Hepatic stellate cell (primary cell): Measurements from ENCODE around the gene STOX1.
"Not testable (repeated sequence)": the region's sequence is repeated elsewhere in the genome, so short reads cannot be mapped to it uniquely, and the experiment has no call there.

Experiments used
- DNase-seq: peaks from one replicate; pipeline ENCODE4 v3.0.0; 2011; ENCODE audit warnings: low spot score

STOX1 gene

DNA sequence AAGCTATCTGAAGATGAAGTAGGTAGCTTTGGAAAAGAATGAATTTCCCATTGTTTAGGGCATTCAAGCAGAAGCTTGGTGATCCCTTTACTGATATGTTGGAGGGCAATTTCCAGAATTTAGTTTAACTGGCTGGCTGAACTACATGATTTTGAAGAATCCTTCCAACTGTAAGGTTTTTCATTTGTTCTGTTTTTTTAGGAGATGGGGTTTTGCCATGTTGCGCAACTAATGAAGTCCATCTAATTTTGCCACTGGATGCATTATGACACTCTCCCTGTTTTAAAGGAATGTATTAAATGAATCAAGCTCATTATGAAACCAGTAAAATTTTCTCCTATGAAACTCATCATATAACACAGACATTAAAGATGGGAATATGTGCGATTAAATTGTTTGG is 67.7 kb downstream of the STOX1 start:
- DNase-seq, result no peak

DNA sequence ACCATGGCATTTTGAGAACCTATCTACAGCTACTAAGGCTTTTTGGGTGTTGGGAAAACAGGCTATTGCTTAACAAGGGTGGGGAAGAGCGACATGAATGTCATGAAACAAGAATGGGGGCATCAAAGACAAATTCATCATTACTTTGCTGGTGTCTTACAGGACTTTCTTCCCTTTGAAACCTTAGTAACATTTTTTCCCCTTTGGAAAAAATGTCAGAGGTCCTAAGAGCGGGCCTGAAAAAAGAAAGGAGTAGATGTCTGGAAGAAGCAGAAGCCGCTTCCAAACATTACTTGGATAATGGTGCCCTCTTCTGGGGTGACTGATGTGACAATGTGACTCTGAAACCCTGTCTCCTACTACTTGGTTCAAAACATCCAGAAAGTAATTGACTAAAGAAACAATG is 70.0 kb downstream of the STOX1 start:
- DNase-seq, result peak; percentile 47

DNA sequence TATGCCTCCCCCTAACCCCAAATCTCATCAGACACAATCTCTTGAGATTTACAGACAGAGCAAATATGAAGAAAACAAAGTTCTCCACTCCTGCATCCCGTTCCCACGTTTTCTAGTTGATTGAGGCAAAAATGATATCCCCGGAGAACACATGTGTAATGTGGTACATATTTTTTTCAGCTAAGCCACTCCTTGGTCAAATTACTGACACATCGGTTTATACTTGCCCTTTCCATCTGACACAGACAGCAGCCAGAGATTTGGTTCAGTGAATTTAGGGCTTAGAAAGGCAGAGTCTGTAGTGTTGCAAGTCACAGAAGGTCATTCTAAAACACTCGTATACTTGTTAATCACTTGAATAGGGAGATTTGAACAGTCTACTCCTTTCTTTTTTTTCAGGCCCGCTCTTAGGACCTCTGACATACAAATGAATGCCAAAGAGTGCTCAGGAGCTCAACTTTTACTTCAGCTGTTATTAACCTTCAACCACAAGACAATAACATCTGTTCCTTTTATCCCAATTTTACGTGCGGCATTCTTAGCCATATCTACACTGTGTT is 71.9 kb downstream of the STOX1 start:
- DNase-seq, result no peak

DNA sequence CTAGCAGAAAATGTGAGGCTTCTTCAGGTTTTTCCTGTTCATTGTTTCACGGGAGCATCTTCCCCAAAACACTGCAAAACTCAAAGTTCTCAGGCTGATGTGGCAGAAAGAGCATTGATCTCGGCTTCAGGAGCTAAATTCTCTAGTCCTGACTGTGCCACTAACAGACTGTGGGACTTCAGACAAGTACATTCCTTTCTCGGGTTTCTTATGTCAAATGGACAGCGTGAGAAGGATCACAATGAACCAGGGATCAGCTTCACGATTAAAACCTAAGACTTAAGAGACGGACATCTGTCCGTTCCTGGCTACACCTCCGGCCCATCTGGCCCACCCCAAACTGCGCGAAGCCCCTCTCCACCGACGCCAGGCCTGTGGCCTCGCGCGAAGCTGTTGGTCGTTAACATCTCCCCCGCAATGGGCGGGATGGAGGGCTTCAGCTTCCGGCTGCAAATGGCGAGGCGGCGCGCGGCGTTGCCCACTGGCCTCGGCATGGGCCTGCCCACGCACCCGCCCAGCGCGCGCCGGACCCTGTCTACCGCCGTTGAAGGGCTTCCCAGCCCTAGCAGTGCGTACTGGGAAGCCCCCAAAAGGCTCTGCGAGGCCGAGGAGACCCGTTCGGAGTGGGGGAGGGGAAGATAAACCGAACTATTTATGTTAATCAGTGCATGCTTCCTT is 73.2 kb downstream of the STOX1 start:
- peak; percentile 52 for DNase-seq

DNA sequence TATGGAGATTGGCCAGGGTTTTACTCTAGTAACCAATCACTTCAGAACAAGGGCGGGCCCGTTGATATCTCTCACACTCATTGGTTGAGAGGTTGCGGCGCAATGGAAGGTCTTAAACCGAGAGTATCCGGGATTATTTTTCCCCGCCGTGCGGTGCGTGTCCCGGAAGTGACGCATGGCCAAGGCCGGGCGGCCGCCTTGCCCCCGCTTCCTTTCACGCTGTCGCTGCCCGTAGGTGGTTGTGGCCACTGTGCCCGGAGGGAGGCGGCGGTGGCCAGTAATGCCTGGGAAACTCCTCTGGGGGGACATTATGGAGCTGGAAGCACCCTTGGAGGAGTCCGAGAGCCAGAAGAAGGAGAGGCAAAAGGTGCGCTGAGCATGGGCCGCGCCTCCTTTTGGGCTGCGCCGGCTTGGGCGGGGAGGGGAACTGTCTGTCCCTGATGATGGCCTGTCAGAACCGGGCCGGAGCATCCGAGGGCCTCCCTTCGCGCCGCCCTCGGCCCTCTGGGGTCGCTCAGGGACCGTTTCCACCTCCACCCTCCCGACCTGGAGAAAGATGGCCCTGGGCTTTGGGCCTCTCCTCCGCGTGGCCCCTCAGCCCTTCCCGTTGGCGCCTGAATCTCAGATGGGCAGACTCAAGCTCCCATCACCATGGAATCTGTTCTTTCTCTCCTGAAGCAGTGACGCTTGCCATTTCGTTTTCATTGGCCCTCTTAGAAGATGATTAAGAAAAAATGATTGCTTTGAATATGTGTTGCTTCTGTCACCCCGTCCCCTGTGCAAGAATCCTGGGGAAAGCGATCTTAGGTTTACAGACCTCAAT is 74.0 kb downstream of the STOX1 start, which contains the start of gene DDX50:
Gene DDX50 (plus strand): TSS at position 211 of the 823 bp plus-strand sequence. CDS start 70 bp downstream, at position 281.
- peak; percentile 92 for DNase-seq

DNA sequence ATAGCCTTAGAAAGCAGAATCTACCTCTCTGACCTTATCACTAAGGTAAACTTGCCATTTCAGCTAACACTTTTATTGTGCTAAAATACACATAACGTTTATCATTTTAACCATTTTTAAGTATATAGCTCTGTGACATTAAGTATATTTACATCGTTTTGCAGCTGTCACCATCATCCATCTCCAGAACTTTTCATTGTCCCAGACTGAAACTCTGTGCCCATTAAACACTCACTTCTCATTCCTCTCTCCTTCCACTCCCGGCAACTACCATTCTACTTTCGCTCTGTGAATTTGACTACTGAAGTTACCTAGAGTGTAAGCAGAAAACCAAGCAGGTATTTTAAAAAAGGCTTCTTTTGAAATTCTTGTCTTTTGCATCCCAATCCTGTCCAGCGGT is 75.1 kb downstream of the STOX1 start:
- no peak for DNase-seq

DNA sequence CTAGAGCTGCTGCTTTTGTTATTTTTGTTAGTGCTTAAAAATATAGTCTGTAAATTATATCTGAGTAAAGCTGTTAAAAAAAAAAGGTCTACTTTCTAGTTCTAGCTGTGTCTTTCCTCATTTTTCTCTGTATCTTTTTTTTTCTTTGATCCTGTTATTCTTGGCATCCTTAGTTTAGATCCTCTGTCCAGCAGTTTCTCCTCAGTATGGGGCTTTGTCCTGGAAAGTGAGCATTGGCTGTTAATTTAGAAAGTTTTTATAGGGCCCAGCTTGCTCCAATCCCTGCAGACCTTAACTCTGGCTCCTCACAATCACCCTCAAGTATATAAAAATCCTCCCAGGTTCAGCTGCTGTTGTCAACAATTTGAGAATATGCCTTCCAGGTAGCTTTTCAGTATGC is 97.3 kb downstream of the STOX1 start:
- DNase-seq, result peak; percentile 6

DNA sequence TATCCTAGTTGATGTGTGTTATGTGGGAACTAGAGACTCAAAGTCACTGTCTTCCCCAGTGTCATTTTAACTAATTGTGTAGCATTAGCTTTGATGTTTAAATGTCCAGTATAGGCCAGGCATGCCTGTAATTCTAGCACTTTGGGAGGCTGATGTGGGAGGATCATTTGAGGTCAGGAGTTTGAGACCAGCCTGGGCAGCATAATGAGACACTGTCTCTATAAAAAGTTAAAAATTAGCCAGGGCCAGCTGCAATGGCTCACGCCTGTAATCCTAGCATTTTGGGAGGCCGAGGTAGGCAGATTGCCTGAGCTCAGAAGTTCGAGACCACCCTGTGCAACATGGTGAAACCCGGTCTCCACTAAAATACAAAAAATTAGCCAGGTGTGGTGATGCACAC is 98.2 kb downstream of the STOX1 start:
- DNase-seq, result no peak

DNA sequence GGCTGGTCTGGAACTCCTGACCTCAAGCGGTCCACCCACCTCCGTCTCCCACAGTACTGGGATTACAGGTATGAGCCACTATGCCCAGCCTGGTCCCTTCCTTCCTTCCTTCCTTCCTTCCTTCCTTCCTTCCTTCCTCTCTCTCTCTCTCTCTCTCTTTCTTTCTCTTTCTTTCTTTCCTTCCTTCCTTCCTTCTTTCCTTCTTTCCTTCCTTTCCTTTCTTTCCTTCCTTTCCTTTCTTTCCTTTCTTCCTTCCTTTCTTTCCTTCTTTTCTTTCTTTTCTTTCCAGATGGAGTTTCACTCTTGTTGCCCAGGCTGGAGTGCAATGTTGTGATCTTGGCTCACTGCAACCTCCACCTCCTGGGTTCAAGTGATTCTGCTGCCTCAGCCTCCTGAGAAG is 101.8 kb downstream of the STOX1 start:
- DNase-seq, result not testable (repeated sequence)

DNA sequence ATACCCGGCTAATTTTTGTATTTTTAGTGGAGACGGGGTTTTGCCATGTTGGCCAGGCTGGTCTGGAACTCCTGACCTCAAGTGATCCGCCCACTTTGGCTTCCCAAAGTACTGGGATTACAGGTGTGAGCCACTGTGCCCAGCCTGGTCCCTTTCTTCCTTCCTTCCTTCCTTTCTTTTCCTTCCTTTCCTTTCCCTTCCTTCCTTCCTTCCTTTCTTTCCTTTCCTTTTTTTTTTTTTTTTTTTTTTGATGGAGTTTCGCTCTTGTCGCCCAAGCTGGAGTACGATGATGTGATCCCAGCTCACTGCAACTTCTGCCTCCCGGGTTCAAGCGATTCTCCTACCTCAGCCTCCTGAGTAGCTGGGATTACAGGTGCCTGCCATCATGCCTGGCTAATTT is 102.6 kb downstream of the STOX1 start:
- DNase-seq, result not testable (repeated sequence)

DNA sequence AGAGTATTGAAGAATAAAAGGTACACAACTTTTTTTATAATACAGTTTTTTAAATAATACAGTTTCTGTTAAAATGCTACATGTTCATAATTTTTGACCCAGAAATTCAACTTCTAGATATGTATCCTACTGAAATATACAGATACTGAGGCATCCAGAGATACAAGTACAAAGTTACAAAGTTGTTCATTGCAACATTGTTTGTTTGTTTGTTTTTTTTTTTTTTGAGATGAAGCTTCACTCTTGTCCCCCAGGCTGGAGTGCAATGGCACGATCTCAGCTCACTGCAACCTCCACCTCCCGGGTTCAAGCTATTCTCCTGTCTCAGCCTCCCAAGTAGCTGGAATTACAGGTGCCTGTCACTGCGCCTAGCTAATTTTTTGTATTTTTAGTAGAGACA is 105.5 kb downstream of the STOX1 start:
- not testable (repeated sequence) for DNase-seq

DNA sequence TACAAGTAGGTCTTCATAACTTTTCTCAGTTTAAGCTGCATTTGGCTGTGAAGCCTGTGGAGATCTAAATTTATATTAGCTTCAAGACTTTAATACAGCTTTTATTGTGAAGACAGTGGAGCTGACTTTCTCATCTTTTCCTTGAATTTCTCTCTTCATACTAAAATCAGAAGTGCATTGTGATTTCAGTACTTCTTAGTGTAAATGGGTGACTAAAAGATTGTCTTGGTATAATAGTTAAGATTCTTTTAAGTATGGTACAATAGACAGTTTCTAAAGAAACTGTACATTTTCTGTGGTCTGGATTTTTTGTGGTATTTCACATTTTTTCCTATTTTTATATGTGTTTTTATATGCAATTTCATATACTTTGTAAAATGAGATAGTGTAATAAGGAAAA is 107.7 kb downstream of the STOX1 start:
- no peak for DNase-seq

DNA sequence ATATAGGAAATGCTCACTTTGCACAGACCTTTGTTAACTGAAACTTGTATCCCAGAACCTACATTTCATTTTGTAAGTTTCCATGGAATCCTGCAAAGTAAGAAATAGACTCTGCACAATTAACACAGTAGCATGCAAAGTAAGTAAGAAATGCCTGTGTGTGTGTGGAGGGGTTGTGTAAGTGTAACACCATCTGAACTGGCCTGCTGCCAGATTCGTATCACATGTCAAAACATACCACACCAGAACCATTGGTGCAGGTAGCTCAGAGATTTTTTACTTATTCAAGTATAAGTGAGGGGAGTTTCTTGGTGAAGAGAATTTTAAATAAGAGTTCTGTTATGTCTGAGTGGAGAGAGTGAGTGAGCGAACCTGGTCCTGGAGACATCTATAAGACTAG is 110.8 kb downstream of the STOX1 start:
- DNase-seq, result no peak

DNA sequence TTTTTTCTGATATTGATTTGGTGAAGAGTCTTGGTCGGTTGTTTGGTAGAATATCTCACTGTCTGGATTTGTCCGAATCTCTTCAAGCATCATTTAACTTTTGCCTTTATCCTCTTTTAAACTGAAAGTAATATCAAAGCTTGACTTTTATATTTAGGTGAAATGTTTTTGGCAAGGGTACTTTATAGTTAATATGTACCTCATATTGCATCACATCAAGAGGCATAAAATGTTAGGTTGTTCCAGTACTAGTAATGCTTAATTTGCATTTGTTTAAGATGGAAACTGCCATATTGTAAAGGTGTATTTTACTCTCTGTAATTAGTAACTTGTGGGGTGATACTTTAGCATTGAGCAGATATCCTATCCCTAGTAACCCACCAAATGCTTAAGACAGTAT is 111.6 kb downstream of the STOX1 start:
- DNase-seq, result no peak

DNA sequence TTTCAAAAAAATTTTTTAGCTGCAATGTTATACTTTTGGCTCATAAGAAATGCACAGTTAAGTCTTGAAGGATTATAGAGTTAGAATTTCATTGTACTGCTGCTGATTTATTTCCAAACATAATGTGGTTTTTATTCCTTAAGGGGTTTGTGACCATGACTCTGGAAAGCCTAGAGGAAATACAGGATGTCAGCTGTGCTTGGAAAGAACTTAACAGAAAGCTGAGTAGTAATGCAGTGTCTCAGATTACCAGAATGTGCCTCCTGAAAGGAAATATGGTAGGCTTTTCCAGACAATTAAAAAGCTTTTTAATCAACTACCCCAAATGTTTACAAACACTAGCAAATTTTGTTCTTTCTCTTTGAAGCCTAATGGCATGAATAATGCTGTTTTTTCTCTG is 113.6 kb downstream of the STOX1 start:
- DNase-seq, result not testable (repeated sequence)
